Neural cell (in vitro differentiated cells): Measurements from ENCODE around the gene PCNX4. TPM values are rescaled to one million over a fixed set of nuclear protein-coding genes. Genes with fewer than 3 reads are reported as not detected.

ENCODE experiments used
- H2AFZ ChIP-seq: fragments of 200-600, 300-800 bp; sonication (generic), shearing (Covaris generic); 2 replicates; pipeline ENCODE4 v1.6.0; 2014; ENCODE audit warnings: low read depth, mild to moderate bottlenecking, antibody characterized with exemption, low read length, moderate library complexity
- H3F3A ChIP-seq: fragments of 200-600 bp; shearing (Covaris generic); 2 replicates; pipeline ENCODE4 v1.6.1; 2016; ENCODE audit warnings: mild to moderate bottlenecking, moderate library complexity, mixed read lengths, antibody characterized with exemption, low read length; ENCODE audit not compliant: insufficient read depth, poor library complexity, severe bottlenecking
- H3K27ac ChIP-seq: fragments of 200-600, 300-800 bp; sonication (generic), shearing (Covaris generic); 2 replicates; pipeline ENCODE4 v1.5.1; 2014; ENCODE audit warnings: mild to moderate bottlenecking, low read length, moderate library complexity
- H3K27me3 ChIP-seq: fragments of 300-800, 200-600 bp; sonication (generic), shearing (Covaris generic); 2 replicates; pipeline ENCODE4 v1.6.0; 2014; ENCODE audit warnings: mild to moderate bottlenecking, low read depth, low read length, moderate library complexity; ENCODE audit not compliant: insufficient read depth
- H3K36me3 ChIP-seq: fragments of 300-800, 200-600 bp; sonication (generic), shearing (Covaris generic); 2 replicates; pipeline ENCODE4 v1.5.1; 2014; ENCODE audit warnings: mild to moderate bottlenecking, antibody characterized with exemption, low read length, moderate library complexity; ENCODE audit not compliant: insufficient read depth
- H3K4me2 ChIP-seq: fragments of 300-800, 200-600 bp; sonication (generic), shearing (Covaris generic); 2 replicates; pipeline ENCODE4 v1.6.0; 2014; ENCODE audit warnings: mild to moderate bottlenecking, low read length
- H3K4me3 ChIP-seq: fragments of 300-800, 200-600 bp; sonication (generic), shearing (Covaris generic); 2 replicates; pipeline ENCODE4 v1.5.1; 2014; ENCODE audit warnings: mild to moderate bottlenecking, low read length, moderate library complexity
- H3K79me2 ChIP-seq: fragments of 200-600 bp; shearing (Covaris generic); replicated peaks from 2 replicates; pipeline ENCODE4 v1.6.0; 2014; ENCODE audit warnings: mild to moderate bottlenecking, low read length, moderate library complexity; ENCODE audit not compliant: insufficient read depth
- H3K9ac ChIP-seq: fragments of 300-800, 200-600 bp; sonication (generic), shearing (Covaris generic); 2 replicates; pipeline ENCODE4 v1.6.1; 2016; ENCODE audit warnings: mild to moderate bottlenecking, low read length, mixed read lengths
- H3K9me2 ChIP-seq: fragments of 200-600 bp; shearing (Covaris generic); 2 replicates; pipeline ENCODE4 v1.6.1; 2016; ENCODE audit warnings: mild to moderate bottlenecking, low read length, mixed read lengths; ENCODE audit not compliant: insufficient read depth
- H3K9me3 ChIP-seq: fragments of 200-600, 300-800 bp; sonication (generic), shearing (Covaris generic); 2 replicates; pipeline ENCODE4 v1.6.1; 2016; ENCODE audit warnings: mild to moderate bottlenecking, mixed run types, low read length, moderate library complexity, mixed read lengths
- H4K20me1 ChIP-seq: fragments of 200-600 bp; shearing (Covaris generic); 2 replicates; pipeline ENCODE4 v1.6.1; 2016; ENCODE audit warnings: mild to moderate bottlenecking, mixed run types; ENCODE audit not compliant: insufficient read depth
- EP300 ChIP-seq: fragments of 450-650 bp; conservative IDR thresholded peaks from 2 replicates; pipeline ENCODE4 v1.6.1; 2014; ENCODE audit warnings: antibody characterized with exemption, mild to moderate bottlenecking, moderate library complexity; ENCODE audit not compliant: poor library complexity, severe bottlenecking
- EZH2 ChIP-seq: fragments of 200-600, 300-800 bp; shearing (Covaris generic), sonication (generic); IDR thresholded peaks from 2 replicates; pipeline ENCODE4 v1.6.1; 2014; ENCODE audit warnings: antibody characterized with exemption, low read length, borderline replicate concordance, mild to moderate bottlenecking; ENCODE audit not compliant: insufficient read depth, poor library complexity, severe bottlenecking
- MXI1 ChIP-seq: fragments of 450-650 bp; conservative IDR thresholded peaks from 2 replicates; pipeline ENCODE4 v1.6.1; 2014; ENCODE audit warnings: antibody characterized with exemption, mild to moderate bottlenecking; ENCODE audit not compliant: poor library complexity, severe bottlenecking
- POLR2AphosphoS5 ChIP-seq: IDR thresholded peaks from 2 replicates; pipeline ENCODE4 v1.6.1; 2012
- RAD21 ChIP-seq: fragments of 450-650 bp; conservative IDR thresholded peaks from 2 replicates; pipeline ENCODE4 v1.6.1; 2014; ENCODE audit warnings: antibody characterized with exemption, mild to moderate bottlenecking, moderate library complexity
- REST ChIP-seq: IDR thresholded peaks from 2 replicates; pipeline ENCODE4 v1.6.1; 2012; ENCODE audit warnings: borderline replicate concordance
- SMC3 ChIP-seq: fragments of 450-650 bp; conservative IDR thresholded peaks from 2 replicates; pipeline ENCODE4 v1.6.1; 2014; ENCODE audit warnings: antibody characterized with exemption, mild to moderate bottlenecking, moderate library complexity; ENCODE audit not compliant: poor library complexity
- TAF1 ChIP-seq: IDR thresholded peaks from 2 replicates; pipeline ENCODE4 v1.6.1; 2012; ENCODE audit warnings: low read depth
- polyA plus RNA-seq: library from polyadenylated mRNA; depleted of rRNA; stranded (reverse); fragments of >200 nt; gene quantifications from 2 replicates; pipeline ENCODE4 v1.2.3, GENCODE V29; 2014
- TF ChIP-seq, protein P1 (sequence below): fragments of 450-650 bp; IDR thresholded peaks from 2 replicates; pipeline ENCODE4 v1.5.1; 2014; ENCODE audit warnings: antibody characterized with exemption, mild to moderate bottlenecking, moderate library complexity; ENCODE audit not compliant: poor library complexity, severe bottlenecking

The PCNX4 gene
- polyA plus RNA-seq, 1 donor from 2014 or later: 117 TPM

DNA sequence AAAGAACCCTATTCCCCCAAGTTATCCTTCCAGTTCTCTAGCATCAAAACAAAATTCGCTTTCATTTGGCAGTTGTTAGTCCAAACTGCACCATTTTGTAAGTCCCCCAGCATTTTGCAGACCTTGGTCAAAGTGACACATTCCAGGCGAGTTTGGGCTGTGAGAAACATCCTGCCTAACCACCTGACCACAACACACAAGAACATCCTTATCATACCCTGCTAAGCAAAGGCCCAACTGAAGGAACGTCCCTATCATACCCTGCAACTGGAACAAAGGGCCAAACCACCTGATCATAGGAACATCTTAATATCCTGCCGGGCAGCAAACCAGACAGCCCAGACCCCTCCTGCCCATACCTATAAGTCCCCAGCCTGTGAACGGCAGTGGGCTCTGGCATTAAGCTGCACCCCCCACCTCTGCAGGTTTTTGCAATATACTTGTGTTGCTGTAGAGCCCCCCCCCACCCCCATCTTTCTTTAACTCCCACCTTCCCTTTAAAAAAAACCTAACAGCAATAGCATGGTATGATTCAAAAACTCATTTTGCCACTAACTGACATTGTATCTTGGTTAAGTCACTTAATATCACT lies 2.7 kb downstream of the PCNX4 start:
- Histone ChIP-seq H3K36me3 (no peaks in the 10 kb centered on the region), H3K27me3 (no peaks in the 10 kb centered on the region), H3K4me3 (peak overlapping the region; percentile 82), H2AFZ (no peak overlapping the region), H3K9me2 (no peaks in the 10 kb centered on the region), H3F3A (no peaks in the 10 kb centered on the region), H4K20me1 (no peaks in the 10 kb centered on the region), H3K9me3 (no peaks in the 10 kb centered on the region), H3K4me2 (peak overlapping the region; percentile 93), H3K27ac (no peak overlapping the region), H3K9ac (no peak overlapping the region), H3K79me2 (peaks cover 69% of the 10 kb centered on the region)
- TF ChIP-seq MXI1 (no peak), TAF1 (no peak), EP300 (no peak), RAD21 (no peak), EZH2 (no peak), REST (no peak), SMC3 (no peak), POLR2AphosphoS5 (no peak)
- TF ChIP-seq, protein P1, sequence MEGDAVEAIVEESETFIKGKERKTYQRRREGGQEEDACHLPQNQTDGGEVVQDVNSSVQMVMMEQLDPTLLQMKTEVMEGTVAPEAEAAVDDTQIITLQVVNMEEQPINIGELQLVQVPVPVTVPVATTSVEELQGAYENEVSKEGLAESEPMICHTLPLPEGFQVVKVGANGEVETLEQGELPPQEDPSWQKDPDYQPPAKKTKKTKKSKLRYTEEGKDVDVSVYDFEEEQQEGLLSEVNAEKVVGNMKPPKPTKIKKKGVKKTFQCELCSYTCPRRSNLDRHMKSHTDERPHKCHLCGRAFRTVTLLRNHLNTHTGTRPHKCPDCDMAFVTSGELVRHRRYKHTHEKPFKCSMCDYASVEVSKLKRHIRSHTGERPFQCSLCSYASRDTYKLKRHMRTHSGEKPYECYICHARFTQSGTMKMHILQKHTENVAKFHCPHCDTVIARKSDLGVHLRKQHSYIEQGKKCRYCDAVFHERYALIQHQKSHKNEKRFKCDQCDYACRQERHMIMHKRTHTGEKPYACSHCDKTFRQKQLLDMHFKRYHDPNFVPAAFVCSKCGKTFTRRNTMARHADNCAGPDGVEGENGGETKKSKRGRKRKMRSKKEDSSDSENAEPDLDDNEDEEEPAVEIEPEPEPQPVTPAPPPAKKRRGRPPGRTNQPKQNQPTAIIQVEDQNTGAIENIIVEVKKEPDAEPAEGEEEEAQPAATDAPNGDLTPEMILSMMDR: no peak

DNA sequence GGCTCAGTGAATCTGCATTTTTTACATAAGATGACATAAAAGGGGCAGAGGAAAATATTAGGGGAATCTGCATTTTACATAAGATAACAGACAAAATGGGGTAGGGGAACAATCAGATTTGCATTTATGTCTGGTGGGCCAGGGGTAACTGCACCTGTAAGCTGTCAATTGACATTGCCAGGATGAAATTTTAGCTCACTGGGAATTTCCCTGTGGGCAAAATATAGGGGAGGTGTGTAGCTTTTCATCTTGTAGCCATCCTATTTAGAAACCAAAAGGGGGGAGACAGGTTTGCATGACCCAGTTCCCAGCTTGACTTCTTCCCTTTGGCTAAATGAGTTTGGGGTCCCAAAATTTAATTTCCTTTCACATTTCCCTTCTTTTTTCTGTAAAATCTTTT lies 3.5 kb downstream of the PCNX4 start:
- no peak overlapping the region for H3K27ac ChIP-seq
- H4K20me1 ChIP-seq: no peaks in the 10 kb centered on the region
- peaks cover 77% of the 10 kb centered on the region for H3K79me2 ChIP-seq
- H3F3A ChIP-seq: no peaks in the 10 kb centered on the region
- no peaks in the 10 kb centered on the region for H3K9me3 ChIP-seq
- no peaks in the 10 kb centered on the region for H3K27me3 ChIP-seq
- no peak overlapping the region for H2AFZ ChIP-seq
- peak overlapping the region; percentile 93 for H3K4me2 ChIP-seq
- TF ChIP-seq EZH2 (no peak), EP300 (no peak), POLR2AphosphoS5 (no peak), REST (no peak), SMC3 (no peak), TAF1 (no peak), RAD21 (no peak), MXI1 (no peak)
- TF ChIP-seq, protein P1: no peak
- H3K9ac ChIP-seq: no peak overlapping the region
- peak overlapping the region; percentile 82 for H3K4me3 ChIP-seq
- no peaks in the 10 kb centered on the region for H3K36me3 ChIP-seq
- H3K9me2 ChIP-seq: no peaks in the 10 kb centered on the region
